Measurements from ENCODE around the gene ANKRD9.
"Not testable (repeated sequence)": the region's sequence is repeated elsewhere in the genome, so short reads cannot be mapped to it uniquely, and the experiment has no call there.

ANKRD9 gene

DNA sequence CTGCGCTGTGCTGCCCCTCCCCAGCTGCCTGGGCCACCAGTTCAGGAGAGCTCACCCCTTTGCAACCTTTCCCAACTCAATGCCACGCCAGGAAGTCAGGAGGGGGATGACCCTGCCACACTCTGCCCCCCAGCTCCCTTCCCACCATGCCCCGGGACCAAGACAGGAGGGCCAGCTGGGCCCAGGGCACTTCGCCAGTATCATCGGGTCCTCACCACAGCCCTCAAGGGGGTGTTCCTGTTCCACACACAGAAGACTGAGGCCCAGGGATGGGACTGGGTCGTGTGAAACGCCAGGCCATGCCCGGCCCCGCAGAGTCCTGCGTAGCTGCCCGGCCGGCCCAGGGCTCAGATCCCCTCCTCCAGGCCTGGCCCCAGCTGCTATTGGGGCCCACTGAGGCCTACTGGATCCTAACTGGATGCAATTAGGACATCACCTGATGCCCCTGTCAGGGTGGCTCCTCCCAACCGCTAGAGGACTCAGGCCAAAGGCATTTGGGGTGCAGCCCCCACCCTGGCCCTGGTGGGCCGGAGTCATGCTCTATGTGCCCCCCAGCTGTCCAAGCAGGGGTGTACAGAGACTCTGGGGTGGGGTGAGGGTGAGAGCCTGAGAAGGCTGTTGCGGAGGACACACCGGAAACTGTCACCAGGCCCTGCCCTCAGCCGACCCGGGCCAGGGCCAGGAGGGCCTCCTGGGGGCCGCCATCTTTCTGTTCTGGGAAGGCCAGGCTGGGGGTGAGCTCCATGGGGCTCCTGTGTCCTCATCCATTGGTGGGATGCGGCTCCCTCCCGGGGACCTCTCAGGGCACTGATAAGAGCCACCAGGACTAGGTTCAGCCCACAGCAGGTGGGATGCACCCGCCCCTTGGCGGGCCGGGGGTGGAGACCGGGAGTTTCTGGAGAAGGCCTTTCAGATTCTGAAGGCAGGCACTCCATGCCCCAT is 29.3 kb upstream of the ANKRD9 start:
- no peak for DNase-seq (ENCODE audit: low spot score)

DNA sequence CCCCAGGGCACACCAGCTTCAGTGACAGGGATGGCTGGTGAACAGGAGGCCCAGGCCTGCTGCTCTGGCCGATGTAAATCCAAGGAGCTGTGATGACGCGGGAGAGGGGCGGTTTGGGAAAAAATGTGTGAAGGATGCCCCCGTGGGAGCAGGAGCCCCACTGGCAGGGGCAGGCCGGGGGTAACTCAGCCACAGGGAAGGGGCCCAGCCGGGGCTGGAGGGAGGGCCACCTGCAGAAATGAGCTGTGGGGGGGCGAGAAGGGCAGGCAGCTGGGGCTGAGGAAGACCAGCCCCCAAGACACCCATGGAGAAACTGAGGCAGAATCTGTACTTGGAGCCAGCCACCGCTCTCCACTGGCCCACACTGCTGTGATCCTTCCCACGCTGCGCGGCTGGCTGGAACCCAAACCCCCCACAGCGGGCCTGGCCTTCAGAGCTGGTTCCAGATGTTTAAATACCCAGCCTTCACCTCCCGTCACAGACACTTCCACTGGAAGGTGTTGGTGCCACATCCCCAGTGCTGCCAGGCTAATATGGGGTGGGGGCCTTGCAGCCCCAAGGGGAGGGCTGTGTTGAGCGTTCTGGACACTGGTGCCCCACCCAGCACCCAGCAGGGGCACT is 28.5 kb upstream of the ANKRD9 start:
- no peak for DNase-seq (ENCODE audit: low spot score)

DNA sequence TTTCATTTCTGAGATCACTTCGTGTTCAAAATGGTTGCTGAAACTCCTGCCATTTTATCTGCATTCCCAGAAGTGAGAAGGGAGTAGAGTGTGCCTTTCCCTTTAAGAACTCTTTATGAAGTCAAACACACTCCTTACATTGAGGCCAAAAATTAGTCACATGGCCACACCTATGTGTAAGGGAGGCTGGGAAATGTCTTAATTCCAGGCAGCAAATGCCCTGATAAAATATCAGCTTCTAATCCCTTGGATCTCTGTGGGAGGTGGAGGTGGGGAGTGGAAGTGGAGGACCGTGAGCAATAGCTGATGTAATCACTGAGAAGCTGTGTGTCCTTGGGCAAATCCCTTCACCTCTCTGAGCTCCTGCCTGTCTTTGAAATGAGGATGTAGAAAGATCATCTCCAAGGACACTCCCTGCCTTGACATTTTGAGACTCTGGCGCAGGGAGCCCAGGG is 22.7 kb upstream of the ANKRD9 start:
- no peak for DNase-seq (ENCODE audit: low spot score)

DNA sequence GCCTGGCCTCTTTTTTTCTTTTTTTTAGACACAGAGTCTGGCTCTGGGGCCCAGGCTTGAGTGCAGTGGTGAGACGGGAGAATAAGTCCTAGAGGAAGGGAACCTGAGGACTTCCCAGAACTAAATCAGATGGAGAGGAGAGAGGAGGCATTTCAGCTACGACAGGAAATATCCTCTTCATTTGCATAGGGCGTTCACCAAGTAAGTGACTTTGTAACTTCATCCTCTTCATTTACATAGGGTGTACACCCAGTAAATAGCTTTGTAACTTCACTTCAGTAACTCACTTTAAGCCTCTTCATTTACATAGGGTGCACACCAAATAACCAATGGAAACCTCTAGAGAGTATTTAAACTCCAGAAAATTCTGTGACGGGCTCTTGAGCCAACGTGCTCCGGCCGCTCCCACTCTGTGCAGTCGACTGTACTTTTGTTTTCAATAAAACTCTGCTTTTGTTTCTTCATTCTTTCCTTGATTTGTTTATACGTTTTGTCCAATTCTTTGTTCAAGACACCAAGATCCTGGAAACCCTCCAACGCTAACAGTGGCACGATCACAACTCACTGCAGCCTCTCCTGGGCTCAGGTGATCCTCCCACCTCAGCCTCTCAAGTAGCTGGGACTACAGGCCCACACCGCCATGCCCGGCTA is 21.4 kb upstream of the ANKRD9 start:
- no peak for DNase-seq (ENCODE audit: low spot score)

DNA sequence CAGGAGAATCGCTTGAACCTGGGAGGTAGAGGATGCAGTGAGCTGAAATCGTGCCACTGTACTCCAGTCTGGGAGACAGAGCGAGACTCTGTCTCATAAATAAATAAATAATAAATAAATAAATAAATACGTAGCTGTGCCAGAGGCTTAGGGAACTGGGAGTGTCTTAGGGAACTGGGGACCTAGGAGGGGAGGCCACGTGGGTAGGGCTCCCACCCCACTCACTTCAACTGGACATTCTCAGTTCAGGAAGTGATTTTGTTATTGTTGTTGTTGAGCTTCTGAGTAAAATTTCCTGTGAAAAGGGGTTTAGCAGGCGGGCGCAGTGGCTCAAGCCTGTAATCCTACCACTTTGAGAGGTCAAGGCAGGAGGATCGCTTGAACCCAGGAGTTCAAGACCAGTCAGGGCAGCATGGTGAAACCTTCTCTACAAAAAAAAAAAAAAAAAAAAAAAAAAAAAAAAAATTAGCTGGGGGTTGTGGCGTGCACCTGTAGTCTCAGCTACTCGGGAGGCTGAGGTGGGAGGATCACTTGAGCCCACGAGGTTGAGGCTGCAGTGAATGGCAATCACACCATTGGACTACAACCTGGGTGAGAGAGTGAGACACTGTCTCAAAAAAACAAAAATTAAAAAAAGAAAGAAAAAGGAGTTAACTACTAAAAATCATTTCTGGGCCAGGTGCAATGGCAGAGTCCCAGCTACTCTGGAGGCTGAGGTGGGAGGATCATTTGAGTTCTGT is 19.0 kb upstream of the ANKRD9 start:
- DNase-seq (ENCODE audit: low spot score) = peak; percentile 43

DNA sequence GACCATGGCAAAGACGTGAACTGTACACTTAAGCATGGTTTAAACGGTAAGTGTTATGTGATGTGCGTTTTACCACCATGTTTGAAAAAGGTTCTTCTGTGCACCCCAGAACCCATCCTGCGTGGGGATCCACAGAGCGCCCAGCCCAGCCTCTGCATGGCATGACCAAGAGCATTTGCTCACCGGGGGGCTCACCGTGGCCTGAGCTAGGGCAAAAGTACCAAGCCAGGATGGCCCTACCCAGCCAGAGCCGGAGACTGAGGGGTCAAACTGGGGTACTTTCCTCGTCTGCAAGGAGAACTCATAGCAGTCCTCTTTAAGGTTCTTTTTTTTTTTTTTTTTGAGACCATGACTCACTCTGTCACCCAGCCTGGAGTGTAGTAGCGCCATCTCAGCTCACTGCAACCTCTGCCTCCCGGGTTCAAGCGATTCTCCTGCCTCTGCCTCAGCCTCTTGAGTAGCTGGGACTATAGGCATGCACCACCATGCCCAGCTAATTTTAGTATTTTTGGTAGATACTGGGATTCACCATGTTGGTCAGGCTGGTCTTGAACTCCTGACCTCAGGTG is 16.4 kb upstream of the ANKRD9 start:
- no peak for DNase-seq (ENCODE audit: low spot score)

DNA sequence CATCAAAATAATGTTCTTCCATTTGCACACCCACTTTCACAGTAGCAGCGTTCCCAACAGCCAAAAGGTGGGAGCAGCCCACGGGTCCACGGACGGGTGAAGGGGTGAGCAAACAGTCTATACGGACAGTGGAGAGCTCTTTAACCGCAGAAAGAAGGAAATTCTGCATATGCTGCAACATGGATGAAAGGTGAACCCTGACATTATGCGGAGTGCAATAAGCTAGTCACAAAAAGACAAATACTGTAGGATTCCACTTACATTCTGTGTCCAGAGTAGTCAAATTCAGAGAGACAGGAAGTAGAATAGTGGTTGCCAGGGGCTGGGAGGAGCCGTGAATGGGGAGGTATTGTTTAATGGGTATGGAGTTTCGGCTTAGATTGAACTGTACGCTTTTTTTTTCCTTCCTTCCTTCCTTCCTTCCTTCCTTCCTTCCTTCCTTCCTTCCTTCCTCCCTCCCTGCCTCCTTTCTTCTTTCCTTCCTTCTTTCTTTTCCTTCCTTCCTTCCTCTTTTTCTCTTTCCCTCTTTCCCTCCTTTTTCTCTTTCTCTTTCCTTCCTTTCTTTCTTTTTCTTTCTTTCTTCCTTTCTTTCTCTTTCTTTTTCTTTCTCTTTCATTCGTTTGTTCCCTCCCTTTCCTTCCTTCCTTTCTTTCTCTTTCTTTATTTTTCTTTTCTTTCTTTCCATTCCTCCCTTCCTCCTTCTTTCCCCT is 15.8 kb upstream of the ANKRD9 start:
- peak; percentile 26 for DNase-seq (ENCODE audit: low spot score)

DNA sequence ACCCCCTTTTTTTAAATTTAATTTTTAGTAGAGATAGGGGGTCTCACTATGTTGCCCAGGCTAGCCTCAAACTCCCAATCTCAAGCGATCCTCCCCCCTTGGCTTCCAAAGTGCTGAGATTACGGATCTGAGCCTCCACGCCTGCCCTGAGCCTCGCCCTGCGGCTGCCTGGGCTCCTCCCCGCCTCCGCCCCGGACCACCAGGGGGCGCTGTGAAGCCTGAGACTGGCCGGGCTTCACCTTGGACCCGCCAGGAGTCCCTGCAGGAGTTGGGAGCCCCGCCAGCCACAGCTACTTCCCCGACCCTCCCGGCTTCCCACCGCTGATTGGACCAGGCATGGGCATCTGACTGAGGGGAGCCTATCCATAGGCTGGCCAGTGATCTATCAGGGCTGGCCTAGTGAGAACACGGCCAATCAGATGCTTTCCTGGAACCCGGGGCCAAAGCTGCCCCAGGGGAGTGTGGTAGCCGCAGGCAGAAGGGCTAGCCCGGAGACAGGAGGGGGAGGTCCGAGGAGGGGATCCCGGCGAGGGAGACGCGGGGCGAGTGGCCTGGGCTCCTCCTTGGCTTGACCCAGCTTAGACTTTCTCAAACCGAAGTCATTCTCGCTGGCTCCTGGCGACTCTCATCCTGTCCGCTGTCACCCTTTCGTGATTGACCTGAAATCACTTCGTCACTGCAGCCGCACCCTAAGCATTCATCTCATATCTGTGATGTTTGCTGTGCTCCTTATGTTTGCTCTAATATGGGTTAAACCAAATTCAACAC is 15.1 kb upstream of the ANKRD9 start:
- DNase-seq (ENCODE audit: low spot score) = peak; percentile 97

DNA sequence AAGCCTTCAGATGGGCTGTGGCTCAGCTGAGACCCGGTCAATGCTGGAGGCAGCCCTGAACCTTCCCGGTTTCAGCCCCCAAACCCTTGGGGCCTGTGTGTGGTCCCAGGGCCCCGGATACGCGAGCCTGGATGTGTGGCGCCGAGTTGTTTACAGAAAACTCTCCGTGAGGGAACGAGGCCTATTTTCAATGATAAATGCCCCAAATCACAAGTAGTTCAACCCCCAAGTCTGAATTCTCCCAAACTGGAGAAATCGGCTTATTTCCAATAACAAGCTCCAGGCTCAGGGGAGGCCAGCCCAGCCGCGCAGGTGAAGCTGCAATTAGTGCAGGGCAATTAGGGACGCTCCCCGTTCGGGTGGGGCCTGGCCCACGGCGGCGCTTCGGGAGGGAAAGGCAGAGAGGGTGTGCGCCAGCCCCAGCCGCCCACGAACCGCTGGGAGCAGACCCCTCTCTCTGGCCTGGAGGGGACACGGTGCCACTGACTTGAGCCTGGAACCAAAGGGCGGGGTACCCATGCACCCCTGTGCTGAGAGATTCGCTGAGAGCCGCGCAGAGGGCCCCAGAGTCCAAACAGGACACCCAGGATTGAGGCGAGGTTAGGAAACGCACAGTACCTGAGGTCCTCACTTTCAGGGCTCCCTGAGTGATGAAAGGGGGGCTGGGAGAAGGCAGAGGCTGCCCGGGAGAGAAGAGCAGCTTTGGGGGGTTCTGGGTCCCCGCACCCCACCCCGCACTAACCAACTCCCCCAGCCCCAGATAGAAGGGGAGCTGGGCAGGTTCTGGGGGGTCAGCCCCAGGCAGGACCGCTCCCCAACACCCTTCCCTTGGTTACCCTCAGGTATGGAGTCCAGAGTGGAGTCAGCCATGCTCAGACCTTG is 14.2 kb upstream of the ANKRD9 start:
- DNase-seq (ENCODE audit: low spot score) = no peak

DNA sequence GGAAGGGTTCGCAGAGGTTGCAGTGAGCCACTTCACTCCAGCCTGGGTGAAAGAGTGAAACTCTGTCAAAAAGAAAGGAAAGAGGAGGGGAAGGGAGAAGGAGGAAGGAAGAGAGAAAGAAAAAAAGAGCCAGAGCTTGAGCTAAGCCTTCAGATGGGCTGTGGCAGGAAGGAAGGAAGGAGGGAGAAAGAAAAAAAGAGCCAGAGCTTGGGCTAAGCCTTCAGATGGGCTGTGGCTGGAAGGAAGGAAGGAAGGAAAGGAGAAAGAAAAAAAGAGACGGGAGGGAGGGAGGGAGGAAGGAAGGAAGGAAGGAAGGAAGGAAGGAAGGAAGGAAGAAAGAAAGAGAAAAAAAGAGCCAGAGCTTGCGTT is 13.6 kb upstream of the ANKRD9 start:
- no peak for DNase-seq (ENCODE audit: low spot score)

DNA sequence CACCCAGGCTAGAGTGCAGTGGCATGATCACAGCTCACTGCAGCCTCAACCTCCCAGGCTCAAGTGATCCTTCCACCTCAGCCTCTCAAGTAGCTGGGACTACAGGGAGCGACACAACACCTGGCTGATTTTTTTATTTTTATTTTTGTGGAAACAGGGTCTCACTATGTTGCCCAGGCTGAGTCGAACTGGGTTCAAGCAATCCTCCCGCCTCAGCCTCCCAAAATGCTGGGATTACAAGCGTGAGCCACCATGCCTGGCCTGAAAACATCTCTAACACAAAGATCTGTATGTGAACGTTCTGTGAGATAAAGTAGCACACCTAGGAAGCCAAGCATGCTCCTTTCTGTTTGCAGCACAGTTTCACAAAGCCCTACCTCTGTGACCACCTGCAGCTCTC is 10.1 kb upstream of the ANKRD9 start:
- not testable (repeated sequence) for DNase-seq (ENCODE audit: low spot score)

DNA sequence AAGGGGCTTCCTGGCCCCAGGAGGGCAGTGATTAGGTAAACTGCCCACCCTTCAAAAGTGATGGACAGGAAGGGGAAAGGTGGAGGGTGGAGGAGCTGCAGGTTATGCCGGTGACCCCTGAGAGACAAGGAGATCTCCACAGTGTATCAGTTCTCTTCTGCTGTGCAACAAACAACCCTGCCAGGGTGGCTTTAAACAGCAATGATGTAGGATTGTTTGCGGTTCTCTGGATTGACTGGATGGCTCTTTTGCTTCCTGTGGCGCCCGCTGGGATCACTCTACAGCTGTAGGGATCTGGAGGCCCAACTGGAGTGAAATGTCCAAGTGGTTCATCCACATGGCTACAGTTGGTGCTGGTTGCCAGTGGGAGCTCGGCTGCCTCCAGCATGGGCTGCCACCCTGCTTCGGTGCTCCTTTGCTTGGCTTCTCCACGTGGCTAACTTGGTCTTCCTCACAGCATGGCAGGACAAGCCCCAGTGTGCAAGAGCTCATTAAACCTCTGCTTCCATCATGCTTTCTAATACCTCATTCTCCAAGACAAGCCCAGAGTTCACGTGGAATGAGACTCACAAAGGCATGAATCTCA is 8.6 kb upstream of the ANKRD9 start:
- DNase-seq (ENCODE audit: low spot score) = no peak

DNA sequence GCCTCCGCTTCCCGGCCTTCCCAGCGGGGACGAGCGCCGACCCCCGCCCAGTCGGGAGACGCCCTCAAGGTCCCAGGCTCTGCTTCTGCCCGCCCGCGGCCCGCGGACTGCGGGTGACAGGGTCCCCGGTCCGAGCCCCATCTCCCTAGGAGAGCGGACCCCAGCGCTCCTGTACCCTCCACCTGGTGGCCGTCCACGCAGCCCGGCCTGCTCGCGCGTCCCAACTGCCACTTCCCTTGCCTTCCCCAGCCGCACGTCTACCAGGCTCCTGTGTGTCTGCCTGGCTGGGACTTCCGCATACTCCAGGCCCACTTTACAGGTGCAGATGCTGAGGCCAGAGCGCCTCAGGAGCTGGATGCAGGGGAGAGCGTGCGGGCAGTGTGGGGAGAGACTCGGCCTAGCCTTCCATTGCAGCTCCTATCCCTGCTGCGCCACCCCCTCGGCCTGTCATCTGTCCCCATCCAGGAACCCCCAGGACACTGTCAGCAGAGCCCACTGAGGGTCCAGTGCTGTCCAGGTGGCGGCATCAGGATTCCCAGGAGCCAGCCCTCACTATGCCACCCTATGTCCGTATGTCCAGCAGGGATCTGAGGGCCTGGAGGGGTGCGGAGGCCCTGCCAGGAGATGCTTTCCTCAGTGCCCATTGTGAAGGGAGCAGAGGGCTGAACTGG is 8.0 kb upstream of the ANKRD9 start:
- DNase-seq (ENCODE audit: low spot score) = no peak

DNA sequence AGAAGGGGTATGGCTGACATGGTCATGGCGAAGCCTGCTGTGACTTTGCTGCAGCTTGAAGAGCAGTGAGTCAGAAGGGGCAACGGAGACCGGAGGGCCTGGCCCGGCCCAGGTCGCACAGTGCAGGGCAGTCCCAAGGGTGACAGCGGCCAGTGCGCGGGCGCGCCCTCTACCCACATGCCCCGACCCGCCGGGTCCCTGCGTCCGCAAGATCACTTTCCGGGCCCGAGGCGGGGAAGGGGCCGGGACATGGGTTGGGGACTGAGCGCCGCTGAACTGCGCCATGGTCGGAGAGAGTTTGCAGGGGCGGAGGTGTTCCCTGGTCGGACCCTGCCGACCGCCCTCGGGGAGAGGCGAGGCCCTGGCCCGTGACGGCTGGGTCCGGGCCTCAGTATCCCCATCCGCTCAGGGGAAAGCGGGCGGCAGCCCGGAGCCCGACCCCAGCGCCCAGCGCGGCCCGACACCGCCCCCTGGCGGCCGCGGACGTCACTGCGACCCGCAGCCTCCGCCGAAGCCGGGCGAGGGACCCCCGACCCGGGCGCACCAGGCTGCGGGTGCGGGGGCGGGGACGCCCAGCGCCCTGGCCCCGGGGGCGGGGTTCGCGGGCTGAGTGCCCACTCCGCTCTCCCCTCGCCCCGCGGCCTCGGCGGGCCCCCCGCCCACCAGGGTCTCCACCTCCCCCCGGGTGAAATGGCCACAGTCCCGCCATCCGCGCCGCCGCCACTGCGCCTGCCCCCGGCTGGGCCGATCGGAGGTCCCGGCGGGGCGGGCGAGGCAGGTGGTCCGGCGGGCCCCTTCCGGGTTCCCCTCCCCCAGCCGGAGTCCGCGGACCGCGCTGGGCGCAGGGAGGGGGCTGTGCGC is 7.2 kb upstream of the ANKRD9 start:
- DNase-seq (ENCODE audit: low spot score) = peak; percentile 46

DNA sequence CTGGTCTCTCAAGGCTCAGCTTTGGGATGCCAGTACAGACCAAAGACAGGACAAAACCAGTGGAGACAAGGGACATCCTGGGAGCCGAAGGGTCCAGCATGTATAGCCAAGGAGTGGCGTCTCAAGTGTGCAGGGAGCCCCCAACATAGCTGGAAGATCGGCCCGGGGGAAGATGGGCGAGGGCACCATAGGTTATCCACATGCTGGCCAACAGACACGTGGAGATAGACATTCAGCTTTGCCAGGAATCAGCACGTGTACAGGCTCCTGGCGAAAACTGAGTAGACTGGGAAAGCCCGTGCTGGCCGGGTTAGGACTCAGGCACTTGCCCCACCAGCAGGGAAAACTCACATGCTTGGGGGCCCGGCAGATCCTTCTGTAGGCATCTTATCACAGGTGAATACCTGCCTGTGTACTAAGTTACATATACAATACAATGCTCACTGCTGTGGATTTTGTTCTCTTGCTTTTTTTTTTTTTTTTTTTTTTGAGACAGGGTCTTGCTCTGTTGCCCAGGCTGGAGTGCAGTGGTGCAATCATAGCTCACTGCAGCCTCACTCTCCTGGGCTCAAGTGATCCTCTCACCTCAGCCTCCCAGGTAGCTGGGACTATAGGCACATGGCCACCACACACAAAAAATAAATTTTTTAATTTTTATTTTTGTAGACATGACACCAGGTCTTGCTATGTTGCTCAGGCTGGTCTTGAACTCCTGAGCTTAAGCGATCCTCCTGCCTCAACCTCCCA is 5.6 kb upstream of the ANKRD9 start:
- DNase-seq (ENCODE audit: low spot score) = no peak

DNA sequence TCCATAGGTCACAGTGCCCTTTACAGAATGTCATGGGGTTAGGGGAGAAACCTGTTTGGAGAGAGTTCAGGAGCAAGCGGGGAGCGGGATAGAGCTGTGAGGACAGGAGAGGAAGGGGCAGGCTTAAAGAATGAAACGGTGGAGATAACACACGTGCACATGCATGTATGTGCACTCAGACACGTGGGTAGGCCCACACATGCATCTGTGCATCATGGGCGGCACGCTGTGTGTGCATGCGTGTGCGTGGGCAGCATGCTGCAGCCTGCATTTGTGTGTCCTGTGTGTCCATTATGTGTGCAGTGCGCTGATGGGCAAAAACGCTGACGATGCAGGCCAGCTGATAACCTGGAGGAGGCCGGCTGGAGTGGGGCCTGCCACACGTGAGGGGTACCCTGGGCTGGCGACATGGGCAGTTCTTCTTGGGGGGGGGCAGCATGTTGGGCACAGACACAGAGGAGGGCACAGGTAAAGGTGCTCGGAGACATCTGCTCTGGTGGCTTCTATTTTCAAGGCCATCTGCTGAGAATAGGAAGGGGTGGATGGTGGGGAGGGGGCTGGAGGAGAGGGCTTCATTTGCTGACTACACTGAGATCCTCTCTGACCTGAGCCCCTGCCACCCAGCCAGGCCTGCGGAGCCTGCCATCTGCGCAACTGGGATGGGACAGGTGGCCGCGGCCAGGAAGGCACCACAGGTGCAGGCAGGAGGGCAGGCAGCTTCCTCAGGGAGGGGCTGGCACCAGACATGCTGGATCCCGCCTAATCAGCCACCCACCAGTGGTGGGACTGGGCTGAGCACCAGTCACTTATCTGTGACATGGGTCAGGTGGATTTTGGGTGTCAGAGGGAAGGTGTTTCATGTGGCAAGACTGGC is 4.6 kb upstream of the ANKRD9 start:
- no peak for DNase-seq (ENCODE audit: low spot score)
